Endodermal cell (in vitro differentiated cells): ENCODE results near the gene SERPINE2. TPM values are rescaled to one million over a fixed set of nuclear protein-coding genes. Genes with fewer than 3 reads are reported as not detected.

Experiments
- DNase-seq: peaks from one replicate; pipeline ENCODE4 v3.0.0-alpha.2; 2017
- H3K27ac ChIP-seq: 2 replicates; pipeline ENCODE4 v1.5.1; 2013; ENCODE audit warnings: mild to moderate bottlenecking, low read depth, low read length, moderate library complexity
- H3K27me3 ChIP-seq: 2 replicates; pipeline ENCODE4 v1.6.1; 2013; ENCODE audit warnings: mild to moderate bottlenecking, low read length, moderate library complexity; ENCODE audit not compliant: insufficient read depth, control insufficient read depth, poor library complexity, severe bottlenecking
- H3K36me3 ChIP-seq: 2 replicates; pipeline ENCODE4 v1.7.0; 2013; ENCODE audit warnings: mild to moderate bottlenecking, low read length, moderate library complexity; ENCODE audit not compliant: control insufficient read depth, insufficient read depth
- H3K4me1 ChIP-seq: one replicate; pipeline ENCODE4 v1.7.0; 2013; ENCODE audit warnings: low read length; ENCODE audit not compliant: control insufficient read depth, insufficient read depth
- H3K4me3 ChIP-seq: 2 replicates; pipeline ENCODE4 v1.5.1; 2013; ENCODE audit warnings: mild to moderate bottlenecking, low read length, moderate library complexity
- H3K9ac ChIP-seq: 2 replicates; pipeline ENCODE4 v1.6.1; 2013; ENCODE audit warnings: mild to moderate bottlenecking, low read length, moderate library complexity; ENCODE audit not compliant: poor library complexity, severe bottlenecking; ENCODE audit errors: extremely low read depth
- H3K9me3 ChIP-seq: 2 replicates; pipeline ENCODE4 v1.6.1; 2013; ENCODE audit warnings: mild to moderate bottlenecking, low read length, moderate library complexity; ENCODE audit not compliant: control insufficient read depth
- H3K27ac Mint-ChIP-seq: 2 replicates; pipeline ENCODE4 v1.8.0; 2020; ENCODE audit warnings: mixed read lengths
- H3K27me3 Mint-ChIP-seq: 2 replicates; pipeline ENCODE4 v1.8.0; 2021; ENCODE audit warnings: mild to moderate bottlenecking, mixed read lengths; ENCODE audit not compliant: insufficient read depth
- H3K36me3 Mint-ChIP-seq: 2 replicates; pipeline ENCODE4 v1.8.0; 2020; ENCODE audit warnings: low read depth, mixed read lengths
- H3K4me1 Mint-ChIP-seq: 2 replicates; pipeline ENCODE4 v1.8.0; 2020; ENCODE audit warnings: mixed read lengths
- H3K4me3 Mint-ChIP-seq: 2 replicates; pipeline ENCODE4 v1.8.0; 2020; ENCODE audit warnings: mild to moderate bottlenecking, moderate library complexity, mixed read lengths
- H3K9me3 Mint-ChIP-seq: 2 replicates; pipeline ENCODE4 v1.8.0; 2020; ENCODE audit warnings: mild to moderate bottlenecking, mixed read lengths
- CTCF ChIP-seq: fragments of 200-600 bp; sonication (generic); conservative IDR thresholded peaks from 2 replicates; pipeline ENCODE4 v1.5.0; 2021; ENCODE audit warnings: antibody characterized with exemption, mild to moderate bottlenecking
- WGBS, 2 experiments: methylation state at CpG; one replicate each; pipeline versions ENCODE4 v1.1.5 to v1.1.7; 2013; ENCODE audit warnings: missing lambda C conversion rate in 2 of 2, mixed read lengths in 1 of 2; ENCODE audit not compliant: insufficient coverage in 1 of 2, insufficient read length in 1 of 2; 5-methylcytosine and 5-hydroxymethylcytosine counted together
- total RNA-seq, 2 donors: library from RNA; stranded (reverse); fragmentation: NEBNext Ultra II Directional in 1 of 2; extraction: Animal tissue kit (Norgen Biotek cat#: 25700) in 1 of 2; gene quantifications; 2 replicates in 1 of 2; 3 replicates in 1 of 2; pipeline ENCODE4 v1.2.1, GENCODE V29; 2021

Gene SERPINE2
- total RNA-seq, 2 donors from 2014 or later: 257 to 386 TPM

DNA sequence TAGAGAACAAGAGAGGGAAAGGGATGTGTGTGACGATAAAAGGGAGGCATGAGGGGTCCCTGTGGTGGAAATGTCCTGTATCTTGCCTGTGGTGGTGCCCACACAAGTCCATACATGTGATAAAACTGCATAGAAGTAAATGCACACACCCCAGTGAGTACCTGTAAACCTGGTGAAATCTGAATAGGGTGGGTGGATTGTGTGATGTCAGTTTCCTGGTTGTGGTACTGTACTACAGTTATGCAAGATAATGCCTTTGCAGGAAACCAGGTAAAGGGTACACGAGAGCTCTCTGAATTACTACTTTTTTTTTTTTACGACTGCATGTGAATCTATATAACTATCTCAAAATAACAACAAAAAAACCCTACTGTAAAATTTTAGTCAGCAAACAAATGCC lies 22.1 kb downstream of the SERPINE2 start:
- no peaks in the 10 kb centered on the region for H3K27me3 ChIP-seq
- H3K9ac ChIP-seq: no peak overlapping the region
- 63% methylated on average over 3 of the region's 3 CpGs; no CpG with 5 or more reads in 1 of the 2 experiments for WGBS, 2 experiments
- no peak overlapping the region for H3K27ac ChIP-seq
- peaks cover 12% of the 10 kb centered on the region for H3K4me1 Mint-ChIP-seq
- H3K4me3 ChIP-seq: no peak overlapping the region
- DNase-seq: peak; percentile 17
- no peak for TF ChIP-seq CTCF
- no peaks in the 10 kb centered on the region for H3K27me3 Mint-ChIP-seq
- H3K36me3 Mint-ChIP-seq: peaks cover 25% of the 10 kb centered on the region
- peaks cover 74% of the 10 kb centered on the region for H3K36me3 ChIP-seq
- H3K9me3 Mint-ChIP-seq: no peaks in the 10 kb centered on the region
- no peak overlapping the region for H3K4me3 Mint-ChIP-seq
- H3K27ac Mint-ChIP-seq: no peak overlapping the region
- peaks cover 2% of the 10 kb centered on the region for H3K4me1 ChIP-seq
- no peaks in the 10 kb centered on the region for H3K9me3 ChIP-seq

- no peak overlapping the region for H3K9ac ChIP-seq
- no peak for DNase-seq
- no peak for TF ChIP-seq CTCF
- H3K9me3 ChIP-seq: no peaks in the 10 kb centered on the region
- H3K4me1 ChIP-seq: peaks cover 10% of the 10 kb centered on the region
- no peak overlapping the region for H3K27ac ChIP-seq
- WGBS, 2 experiments: 89 to 95% methylated on average over 4 of the region's 4 CpGs
- peaks cover 28% of the 10 kb centered on the region for H3K4me1 Mint-ChIP-seq
- no peaks in the 10 kb centered on the region for H3K9me3 Mint-ChIP-seq
- H3K27ac Mint-ChIP-seq: no peak overlapping the region
- H3K27me3 ChIP-seq: no peaks in the 10 kb centered on the region
- H3K4me3 Mint-ChIP-seq: no peak overlapping the region
- H3K4me3 ChIP-seq: no peak overlapping the region
- H3K27me3 Mint-ChIP-seq: no peaks in the 10 kb centered on the region
- peaks cover 75% of the 10 kb centered on the region for H3K36me3 ChIP-seq
- peaks cover 19% of the 10 kb centered on the region for H3K36me3 Mint-ChIP-seq
Observed at GRCh38 chr2:224014336-224014735, 24.8 kb downstream of the SERPINE2 start.

- Histone ChIP-seq H3K27me3 (no peaks in the 10 kb centered on the region), H3K4me3 (no peak overlapping the region), H3K9ac (no peak overlapping the region), H3K9me3 (no peaks in the 10 kb centered on the region), H3K36me3 (peaks cover 78% of the 10 kb centered on the region), H3K4me1 (peaks cover 8% of the 10 kb centered on the region), H3K27ac (no peak overlapping the region)
- Mint-ChIP-seq H3K4me1 (peaks cover 35% of the 10 kb centered on the region), H3K27me3 (no peaks in the 10 kb centered on the region), H3K36me3 (peaks cover 20% of the 10 kb centered on the region), H3K4me3 (no peak overlapping the region), H3K9me3 (no peaks in the 10 kb centered on the region), H3K27ac (no peak overlapping the region)
- no peak for TF ChIP-seq CTCF
- no peak for DNase-seq
- 93 to 100% methylated on average over 1 of the region's 1 CpG for WGBS, 2 experiments
Observed at GRCh38 chr2:224011837-224012236, 27.2 kb downstream of the SERPINE2 start.
